HG03565 (cell line): ENCODE measurements around the gene PEX7.
A peak's percentile ranks its signal among the peaks of the same experiment; 100 is the strongest.
"Not testable (repeated sequence)": the region's sequence is repeated elsewhere in the genome, so short reads cannot be mapped to it uniquely, and the experiment has no call there.

Experiments
- ATAC-seq: cut with Tn5 transposase; IDR thresholded peaks from one replicate; pipeline ENCODE4 v1.9.1; 2021; ENCODE audit warnings: mild to moderate bottlenecking, moderate library complexity; ENCODE audit not compliant: unreplicated experiment

Gene PEX7, protein sequence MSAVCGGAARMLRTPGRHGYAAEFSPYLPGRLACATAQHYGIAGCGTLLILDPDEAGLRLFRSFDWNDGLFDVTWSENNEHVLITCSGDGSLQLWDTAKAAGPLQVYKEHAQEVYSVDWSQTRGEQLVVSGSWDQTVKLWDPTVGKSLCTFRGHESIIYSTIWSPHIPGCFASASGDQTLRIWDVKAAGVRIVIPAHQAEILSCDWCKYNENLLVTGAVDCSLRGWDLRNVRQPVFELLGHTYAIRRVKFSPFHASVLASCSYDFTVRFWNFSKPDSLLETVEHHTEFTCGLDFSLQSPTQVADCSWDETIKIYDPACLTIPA

DNA sequence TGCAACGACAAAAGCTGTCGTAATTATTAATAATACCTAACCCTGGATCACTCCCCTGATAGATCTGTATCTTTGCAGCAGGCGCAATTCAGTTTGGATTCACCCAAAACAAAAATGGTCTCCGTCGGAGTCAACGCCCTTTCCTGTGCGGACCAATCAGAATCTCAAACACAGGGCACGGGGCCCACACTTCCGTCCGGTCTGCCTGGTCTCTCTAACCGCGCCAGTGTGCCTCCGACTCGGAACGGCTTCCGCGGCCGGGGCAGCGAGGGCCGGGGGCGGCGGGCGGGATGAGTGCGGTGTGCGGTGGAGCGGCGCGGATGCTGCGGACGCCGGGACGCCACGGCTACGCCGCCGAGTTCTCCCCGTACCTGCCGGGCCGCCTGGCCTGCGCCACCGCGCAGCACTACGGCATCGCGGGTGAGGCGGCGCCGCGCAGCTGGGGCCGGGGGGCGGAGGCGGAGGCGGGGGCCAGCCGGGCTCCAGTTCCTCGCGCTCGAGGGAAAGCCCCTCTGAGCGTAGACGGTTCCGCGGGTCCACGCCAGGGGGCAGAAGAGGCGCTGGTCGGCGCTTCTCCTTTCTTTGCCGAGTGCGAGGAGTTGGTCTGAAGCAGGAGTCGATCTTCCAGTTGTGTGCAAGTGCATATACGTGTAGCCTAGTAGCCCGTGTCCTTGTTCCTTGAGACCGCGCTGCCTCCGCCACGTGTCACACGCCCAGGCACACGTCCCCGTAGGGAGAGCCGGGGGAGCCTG is at the start of gene PEX7:
Gene PEX7 (plus strand): TSS at position 217 of the 752 bp plus-strand sequence. CDS start 74 bp downstream, at position 291.
- peak; percentile 84 for ATAC-seq

DNA sequence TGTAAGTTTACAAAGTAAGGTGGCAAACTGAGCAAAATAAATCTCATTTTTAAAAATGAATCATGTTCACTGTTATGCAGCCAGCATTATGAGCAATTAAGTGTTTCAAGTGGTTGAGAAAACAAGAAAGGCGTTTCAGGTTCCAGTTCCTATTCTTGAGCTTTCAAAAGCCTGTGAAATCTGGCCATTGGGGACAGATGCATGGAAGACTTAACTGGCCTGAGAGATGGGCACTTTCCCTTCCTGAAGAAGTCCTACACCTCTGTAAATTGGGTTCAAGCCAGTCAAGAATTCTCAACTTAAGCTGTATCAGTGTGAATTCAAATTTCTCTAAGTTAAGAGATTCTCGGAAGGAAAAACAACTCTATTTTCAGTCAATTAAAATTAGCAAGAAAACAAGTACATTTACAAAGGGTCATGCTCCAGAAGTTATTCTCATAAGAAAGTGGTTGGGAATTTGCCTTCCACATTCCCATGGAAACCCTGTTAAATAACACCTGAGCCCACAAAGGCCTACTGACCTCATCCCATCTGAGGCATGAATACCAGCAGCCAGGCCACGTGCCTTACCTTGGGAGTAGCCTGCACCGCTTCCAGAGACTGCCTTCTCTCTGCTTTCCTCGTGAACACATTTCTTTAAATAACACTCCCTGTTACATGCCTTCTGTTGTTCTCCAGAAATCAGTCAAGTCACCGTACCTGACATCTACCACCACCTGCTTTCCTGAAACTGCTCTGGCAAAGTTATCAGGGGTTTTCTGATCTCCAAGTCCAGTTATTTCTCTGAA is 49.5 kb upstream of the PEX7 start:
- peak; percentile 46 for ATAC-seq

DNA sequence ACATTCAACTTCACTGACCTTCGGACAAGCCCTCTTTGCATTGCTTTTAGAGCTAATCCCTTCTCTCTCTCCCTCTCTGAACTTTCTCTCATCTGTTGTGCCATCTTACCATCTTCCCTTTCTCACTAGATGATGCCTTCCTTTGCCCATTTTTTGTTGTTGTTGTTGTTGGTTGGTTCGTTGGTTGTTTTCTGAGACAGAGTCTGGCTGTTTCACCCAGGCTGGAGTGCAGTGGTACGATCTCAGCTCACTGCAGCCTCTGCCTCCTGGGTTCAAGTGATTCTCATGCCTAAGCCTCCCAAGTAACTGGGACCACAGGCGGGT is 49.0 kb upstream of the PEX7 start:
- no peak for ATAC-seq

DNA sequence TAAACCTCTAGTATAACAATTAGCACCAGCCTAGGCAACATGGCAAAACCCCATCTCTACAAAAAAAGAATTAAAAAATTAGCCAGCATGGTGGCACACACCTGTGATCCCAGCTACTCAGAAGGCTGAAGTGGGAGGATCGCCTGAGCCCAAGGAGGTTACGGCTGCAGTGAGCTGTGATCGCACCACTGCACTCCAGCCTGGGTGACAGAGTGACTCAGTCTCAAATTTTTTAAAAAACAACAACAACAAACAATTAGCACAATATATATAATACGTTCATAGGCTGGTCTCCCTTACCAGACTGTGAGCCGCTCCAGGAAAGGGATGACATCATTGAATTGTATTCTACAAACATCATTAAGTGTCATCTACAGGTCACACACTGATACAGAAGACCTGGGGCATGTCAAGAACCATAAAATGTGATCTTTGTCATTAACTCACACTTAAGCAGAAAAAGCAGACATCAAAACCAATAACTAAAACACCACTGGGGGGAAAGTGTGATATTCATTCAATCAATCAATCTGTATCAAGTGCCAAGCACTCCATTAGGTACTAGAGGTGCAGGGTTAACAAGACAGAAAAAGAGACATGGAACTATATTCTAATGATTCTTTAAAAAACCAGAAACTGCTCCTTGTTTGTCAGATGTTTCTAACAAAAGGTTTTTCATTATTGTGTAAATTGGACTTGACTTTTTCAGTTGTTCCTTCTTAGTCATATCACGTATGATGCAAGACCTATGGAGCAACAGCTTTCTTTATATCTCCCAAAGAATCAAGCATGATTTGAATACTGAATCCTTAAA is 48.0 kb upstream of the PEX7 start:
- no peak for ATAC-seq

DNA sequence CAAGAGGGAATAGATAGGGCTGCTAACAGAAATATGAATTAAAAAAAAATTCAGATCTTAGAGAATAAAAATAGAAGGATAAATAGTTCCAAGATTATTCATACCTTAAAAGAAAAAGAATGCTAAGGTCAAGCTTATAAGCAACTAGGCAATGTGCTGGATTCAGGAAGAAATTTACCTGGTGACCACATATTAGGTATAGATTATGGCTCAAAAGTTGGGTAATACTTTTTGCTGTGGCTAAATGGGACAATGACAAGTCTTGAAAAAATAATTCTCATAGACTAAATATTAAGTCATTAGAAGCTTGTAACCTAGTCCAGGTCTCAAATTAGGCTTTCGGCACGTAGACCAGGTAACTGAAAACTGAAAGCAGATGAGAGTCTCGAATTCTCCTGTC is 47.3 kb upstream of the PEX7 start:
- no peak for ATAC-seq

DNA sequence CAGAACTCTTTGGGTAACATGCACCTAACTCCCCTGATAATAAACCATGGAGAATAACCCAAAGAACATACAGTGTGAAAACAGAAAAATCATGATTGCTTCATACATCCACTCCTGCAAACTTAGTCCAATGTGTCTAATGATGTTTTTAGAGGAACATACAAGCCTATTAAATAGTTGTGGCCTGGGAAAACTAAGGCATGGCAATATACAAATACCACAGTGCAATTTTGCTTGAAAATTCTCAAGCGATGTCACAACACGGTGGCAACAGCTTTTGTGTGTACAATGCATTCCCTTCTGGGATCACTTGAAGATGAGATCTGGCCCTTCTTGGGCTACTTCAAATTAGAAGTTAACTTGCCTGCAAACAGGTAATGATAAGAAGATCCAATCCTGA is 46.8 kb upstream of the PEX7 start:
- ATAC-seq: no peak

DNA sequence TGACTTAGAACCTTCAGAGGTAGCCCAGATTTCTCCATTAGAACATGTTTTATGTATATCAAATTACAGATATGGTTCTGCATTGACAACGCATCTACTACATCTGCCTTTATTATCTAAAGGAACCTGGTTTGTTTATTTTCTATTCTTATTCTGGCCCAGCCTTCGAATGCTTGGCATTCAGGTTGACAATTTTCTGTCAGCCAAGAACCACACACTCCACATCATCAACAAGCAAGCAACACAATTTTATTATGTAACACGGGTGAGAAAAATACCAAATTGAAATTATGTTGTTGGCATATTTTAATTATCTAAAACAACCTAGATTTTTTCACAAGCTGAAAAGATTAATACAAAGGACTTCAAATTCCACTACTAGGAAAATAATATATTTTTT is 44.7 kb upstream of the PEX7 start:
- ATAC-seq: no peak

DNA sequence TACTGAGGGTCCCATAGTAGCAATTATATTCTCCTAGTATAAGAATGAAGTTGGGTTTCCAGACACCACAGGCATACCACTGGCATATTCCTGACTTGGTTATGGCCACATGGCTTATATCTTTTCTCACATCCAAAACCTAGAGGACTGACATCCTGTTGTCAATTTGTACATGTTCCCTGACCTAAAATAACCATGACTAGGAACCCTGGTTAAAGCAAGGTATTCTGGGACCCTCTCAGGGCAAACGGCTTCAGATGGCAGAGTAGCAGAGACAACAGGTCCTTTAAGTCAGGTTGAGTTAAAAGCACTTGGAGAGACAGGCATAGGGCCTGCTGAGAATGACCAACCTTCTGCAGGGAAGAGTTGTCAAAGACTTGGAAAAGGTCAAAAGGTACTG is 42.7 kb upstream of the PEX7 start:
- ATAC-seq: no peak

DNA sequence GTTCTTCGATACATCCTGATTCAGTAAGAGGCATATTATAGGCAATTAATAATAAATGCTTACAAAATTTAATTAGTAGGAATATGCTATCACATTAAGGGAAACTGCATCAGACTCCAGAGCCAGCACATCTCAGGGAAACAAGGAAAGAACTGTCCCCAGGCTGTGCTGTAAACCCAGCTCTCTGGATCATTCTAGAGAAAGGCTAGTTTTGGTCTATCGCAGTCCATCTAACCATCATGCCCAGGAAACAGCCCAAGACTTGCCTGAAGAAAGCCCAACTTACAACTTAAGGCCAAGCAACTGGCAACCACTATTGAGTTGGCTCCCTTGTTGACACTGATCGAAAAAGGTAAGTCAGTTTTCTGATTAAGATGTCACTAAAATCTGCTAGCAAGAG is 41.4 kb upstream of the PEX7 start:
- ATAC-seq: no peak

DNA sequence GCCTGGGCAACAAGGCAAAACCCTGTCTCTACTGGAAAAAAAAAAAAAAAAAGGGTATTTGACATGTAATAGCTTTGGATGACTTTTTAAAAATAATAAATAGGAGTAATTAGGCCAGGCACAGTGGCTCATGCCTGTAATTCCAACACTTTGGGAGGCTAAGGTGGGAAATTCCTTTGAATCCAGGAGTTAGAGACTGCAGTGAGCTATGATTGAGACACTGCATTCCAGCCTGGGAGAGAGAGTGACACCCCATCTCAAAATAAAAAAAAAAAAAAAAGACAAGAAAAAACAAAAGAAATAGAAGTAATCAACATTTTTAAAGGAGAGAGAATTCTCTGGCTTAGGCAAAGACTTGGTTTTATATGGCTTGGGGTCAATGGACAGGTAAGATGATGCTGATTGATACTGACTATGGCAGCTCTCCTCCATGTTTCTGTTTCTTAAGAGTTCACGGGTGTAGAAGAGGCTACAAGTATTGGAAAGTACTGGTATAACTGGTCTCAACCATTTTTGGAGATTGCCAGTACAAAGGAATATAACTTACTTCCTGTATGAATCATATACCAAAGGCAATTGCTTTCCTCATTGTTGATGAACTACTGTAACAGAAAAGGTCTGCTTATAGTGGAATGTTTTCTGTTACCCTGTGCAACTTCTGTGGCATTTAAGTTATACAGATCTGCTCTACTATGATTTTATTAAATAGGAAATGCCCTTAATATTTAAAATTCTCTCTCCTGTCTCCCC is 40.2 kb upstream of the PEX7 start:
- no peak for ATAC-seq

DNA sequence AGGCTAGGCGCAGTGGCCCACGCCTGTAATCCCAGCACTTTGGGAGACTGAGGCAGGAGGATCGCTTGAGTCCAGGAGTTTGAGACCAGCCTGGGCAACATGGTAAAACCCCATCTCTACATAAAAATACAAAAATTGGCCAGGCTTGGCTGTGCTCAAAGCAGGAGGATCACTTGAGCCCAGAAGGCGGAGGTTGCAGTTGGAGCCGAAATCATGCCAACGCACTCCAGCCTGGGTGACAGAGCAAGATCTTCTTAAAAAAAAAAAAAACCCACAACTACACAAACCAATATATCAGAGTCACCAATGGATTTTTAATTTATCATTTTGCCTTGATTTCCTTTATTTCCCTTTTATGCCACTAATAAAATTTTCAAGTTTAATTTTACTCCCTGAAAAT is 39.4 kb upstream of the PEX7 start:
- no peak for ATAC-seq

DNA sequence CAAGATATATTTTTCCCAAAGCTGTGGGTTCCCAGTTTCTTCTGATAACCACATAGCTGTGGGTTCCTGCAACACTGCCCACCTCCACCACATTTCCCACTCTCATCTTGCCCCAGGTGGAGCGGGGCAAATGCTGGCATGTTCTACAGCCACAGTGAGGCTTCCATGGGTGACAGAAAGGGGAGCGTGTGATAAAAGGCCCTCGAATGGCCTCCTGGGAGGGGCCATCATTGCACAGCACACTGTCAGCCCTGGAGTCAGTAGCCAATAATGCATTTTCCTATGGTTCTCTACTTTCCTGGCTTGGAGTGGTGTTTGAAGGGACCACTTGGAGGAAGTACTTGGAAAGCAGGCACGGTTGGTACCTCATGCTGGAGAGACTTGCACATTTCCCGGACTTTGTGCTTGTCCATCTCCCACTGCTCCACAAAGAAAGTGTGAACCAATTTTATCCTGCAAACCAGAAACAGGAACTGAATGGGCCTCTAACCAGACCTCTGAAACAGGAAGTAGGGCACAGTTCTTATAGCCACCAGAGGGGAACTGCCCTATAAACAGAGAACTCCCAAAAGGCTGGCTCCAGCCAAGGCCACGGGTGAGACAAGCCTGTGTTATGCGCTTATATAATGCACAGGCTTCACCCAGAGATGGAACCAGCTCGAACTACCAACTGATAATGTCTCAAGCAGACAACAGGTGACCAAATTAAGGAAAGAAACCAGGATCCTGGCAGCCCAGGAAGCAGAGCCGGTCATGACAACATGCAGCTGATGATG is 38.7 kb upstream of the PEX7 start:
- ATAC-seq: peak; percentile 49

DNA sequence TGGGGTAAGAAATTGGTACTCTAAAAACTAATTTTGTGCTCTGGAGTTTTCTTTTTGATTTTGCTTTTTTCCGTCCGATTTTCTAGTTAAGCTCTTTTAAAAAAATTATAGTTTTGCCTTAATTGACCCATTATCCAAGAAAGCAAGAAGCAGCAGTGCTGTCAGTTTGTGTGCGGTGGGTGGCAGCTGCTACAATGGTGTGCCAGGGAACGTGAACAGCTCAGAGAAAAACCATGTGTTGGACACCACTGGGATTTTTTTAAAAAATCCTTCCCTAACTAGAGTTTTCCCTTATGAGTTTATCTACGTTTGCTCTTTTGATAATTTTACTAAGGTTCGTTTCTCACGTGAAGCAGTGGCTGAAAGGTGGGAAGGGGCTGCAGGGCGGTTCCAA is 38.1 kb upstream of the PEX7 start:
- ATAC-seq: no peak

DNA sequence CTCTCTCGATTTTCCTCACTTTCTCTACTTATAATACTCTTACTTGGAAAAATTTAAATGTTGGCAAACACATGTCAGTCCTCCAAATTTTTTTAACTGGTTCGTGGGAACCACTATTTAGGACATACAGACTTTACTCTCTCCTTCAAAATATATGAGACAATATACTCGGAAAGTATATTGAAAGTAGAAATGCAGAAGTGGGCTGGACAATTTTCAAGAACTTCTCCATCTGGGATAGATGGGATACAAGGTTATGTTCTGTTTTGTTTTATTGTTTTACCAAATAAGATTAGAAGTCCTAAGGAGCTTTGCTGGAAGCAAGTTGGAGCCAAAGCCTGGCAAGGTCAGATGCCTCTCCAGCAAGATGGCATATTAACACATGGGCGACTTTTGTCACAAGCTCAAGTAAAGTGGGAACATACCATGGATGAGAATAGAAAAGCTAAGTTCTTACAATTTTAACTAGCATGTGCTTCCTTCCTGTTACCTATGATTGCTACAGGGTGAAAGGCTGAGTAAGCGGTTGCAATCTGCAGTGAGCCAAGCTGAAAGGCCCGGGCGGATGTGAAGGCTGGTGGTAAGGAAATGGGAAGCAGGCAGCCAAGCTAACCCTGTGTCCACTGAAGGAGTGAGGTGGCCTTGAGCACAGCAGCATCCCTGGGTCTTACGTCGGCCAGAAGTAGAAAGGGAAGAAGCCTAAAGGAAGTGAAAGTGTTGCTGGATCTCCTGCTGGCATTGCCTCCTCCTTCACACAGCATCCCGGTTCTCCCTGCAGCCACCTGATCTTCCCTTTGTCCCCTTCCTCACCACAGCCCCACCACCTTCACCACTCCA is 37.3 kb upstream of the PEX7 start:
- peak; percentile 32 for ATAC-seq

DNA sequence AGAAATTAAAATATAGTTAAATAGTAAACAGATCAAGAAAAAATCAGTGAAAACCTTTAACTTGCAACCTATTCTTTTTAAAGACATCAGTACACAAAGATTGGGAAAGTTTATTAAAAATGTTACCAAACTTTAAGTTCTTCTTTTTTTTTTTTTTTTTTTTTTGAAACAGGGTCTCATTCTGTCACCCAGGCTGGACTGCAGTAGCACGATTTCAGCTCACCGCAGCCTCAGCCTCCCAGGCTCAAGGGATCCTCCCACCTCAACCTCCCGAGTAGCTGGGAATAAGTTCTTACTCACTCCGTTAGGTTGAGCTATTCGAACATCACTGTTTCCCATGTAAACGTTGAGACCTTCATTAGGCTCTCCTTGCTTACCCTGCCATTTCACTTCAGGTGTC is 35.7 kb upstream of the PEX7 start:
- no peak for ATAC-seq

DNA sequence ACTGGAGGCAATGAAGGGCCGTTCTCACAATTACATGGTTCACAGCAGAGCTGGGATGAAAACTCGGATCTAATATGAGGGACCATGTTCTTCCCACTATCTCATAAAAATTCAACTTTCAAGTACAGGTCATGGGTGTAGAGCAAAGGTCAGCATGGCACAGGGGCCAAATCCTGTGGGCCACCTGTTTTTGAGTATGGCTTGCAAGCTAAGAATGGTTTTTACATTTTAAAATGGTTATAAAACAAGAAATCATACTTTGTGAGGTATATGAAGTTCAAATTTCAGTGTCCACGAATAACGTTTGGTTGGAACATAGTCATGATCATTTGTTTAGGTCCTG is 34.7 kb upstream of the PEX7 start:
- no peak for ATAC-seq

DNA sequence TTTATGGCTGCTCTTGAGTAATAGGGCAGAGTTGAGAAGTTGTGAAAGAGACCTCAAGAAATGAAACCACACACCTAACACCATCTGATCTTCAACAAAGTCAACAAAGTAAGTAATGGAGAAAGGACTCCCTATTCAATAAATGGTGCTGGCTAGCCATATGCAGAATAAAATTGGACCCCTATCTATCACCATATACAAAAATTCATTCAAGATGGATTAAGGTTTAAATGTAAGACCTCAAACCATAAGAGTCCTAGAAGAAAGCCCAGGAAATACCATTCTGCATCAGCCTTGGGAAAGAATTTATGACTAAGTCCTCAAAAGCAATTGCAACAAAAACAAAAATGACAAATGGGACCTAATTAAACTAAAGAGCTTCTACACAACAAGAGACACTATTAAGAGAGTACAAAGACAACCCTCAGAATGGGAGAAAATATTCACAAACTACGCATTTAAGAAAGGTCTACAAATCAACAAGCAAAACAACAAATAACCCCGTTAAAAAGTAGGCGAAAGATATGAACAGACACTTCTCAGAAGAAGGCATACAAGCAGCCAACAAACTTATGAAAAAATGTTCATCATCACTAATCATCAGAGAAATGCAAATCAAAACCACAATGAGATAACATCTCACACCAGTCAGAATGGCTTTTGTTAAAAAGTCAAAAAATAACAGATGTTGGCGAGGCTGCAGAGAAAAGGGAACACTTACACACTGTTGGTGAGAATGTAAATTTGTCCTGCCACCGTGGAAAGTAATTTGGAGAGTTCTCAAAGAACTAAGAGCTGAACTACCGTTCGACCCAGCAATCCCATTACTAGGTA is 34.1 kb upstream of the PEX7 start:
- ATAC-seq: no peak

DNA sequence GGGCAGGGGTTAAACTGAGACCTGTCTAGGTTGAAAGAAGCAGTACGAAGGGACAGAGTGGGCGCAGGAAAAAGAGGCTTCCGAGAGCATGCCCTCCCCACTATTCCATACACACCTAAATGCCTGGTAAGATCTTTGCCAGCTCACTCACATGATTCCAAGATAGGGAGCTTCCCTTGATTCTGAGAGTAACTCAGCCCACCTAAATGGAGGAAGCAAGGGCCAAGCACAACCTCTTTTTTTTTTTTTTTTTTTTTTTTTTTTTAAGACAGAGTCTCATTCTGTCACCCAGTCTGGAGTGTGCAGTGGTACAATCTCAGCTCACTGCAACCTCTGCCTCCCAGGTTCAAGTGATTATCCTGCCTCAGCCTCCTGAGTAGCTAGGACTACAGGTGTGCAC is 33.0 kb upstream of the PEX7 start:
- not testable (repeated sequence) for ATAC-seq
